SK-N-SH (cell line): Measurements from ENCODE around the gene RHCE. TPM values are rescaled to one million over a fixed set of nuclear protein-coding genes. Genes with fewer than 3 reads are reported as not detected.
"Not testable (repeated sequence)": the region's sequence is repeated elsewhere in the genome, so short reads cannot be mapped to it uniquely, and the experiment has no call there.

Experiments used
- CTCF ChIA-PET: fragments of 300-600, 350-600 bp; formaldehyde crosslinking; extraction: SDS; loops from one replicate; lab custom pipeline; 2021; lab: Yijun Ruan, JAX
- POLR2A ChIA-PET: fragments of 350-600 bp; sonication (Branson Sonifier 250); formaldehyde crosslinking; extraction: SDS; loops from one replicate; lab custom pipeline; 2020; ENCODE audit warnings: antibody characterized with exemption, inconsistent platforms; lab: Yijun Ruan, JAX
- DNase-seq: peaks from one replicate; pipeline ENCODE4 v3.0.0; 2012
- H2AFZ ChIP-seq: fragments of 200-600 bp; sonication (generic); 2 replicates; pipeline ENCODE4 v1.8.1; 2016; ENCODE audit warnings: antibody characterized with exemption, mild to moderate bottlenecking, low read depth
- H3F3A ChIP-seq: fragments of 200-600 bp; sonication (generic); replicated peaks from 2 replicates; pipeline ENCODE3; 2016; ENCODE audit warnings: antibody characterized with exemption, mild to moderate bottlenecking; ENCODE audit not compliant: insufficient read depth
- H3K27ac ChIP-seq, 2 experiments: fragments of 200-500 bp in 1 of 2; fragments of 200-600 bp in 1 of 2; sonication (Bioruptor generic) in 1 of 2; sonication (generic), shearing (Covaris generic) in 1 of 2; 2 replicates each; pipeline versions ENCODE4 v1.5.1 to v1.6.1; 2014 to 2016; ENCODE audit warnings: low read depth in 2 of 2, inconsistent platforms in 1 of 2, low read length in 1 of 2, mild to moderate bottlenecking in 1 of 2, mixed read lengths in 1 of 2
- H3K27me3 ChIP-seq: fragments of 200-600 bp; sonication (generic), shearing (Covaris generic); 2 replicates; pipeline ENCODE4 v1.6.1; 2016; ENCODE audit warnings: mixed run types; ENCODE audit not compliant: insufficient read depth
- H3K36me3 ChIP-seq, 2 experiments: fragments of 200-500 bp in 1 of 2; fragments of 200-600 bp in 1 of 2; sonication (Bioruptor generic) in 1 of 2; sonication (generic) in 1 of 2; replicated peaks in 1 of 2; 2 replicates each; pipeline versions ENCODE3 to v1.5.1; 2014 to 2016; ENCODE audit warnings: low read length in 1 of 2, mild to moderate bottlenecking in 1 of 2; ENCODE audit not compliant: insufficient read depth in 2 of 2, control insufficient read depth in 1 of 2
- H3K4me1 ChIP-seq, 2 experiments: fragments of 200-500 bp in 1 of 2; fragments of 200-600 bp in 1 of 2; sonication (Bioruptor generic) in 1 of 2; sonication (generic), shearing (Covaris generic) in 1 of 2; 2 replicates each; pipeline versions ENCODE4 v1.5.1 to v1.6.1; 2014 to 2016; ENCODE audit warnings: low read depth in 1 of 2, low read length in 1 of 2, mixed run types in 1 of 2; ENCODE audit not compliant: insufficient read depth in 2 of 2, control insufficient read depth in 1 of 2
- H3K4me2 ChIP-seq: fragments of 200-600 bp; sonication (generic), shearing (Covaris generic); 2 replicates; pipeline ENCODE4 v1.6.1; 2017; ENCODE audit warnings: mixed run types
- H3K4me3 ChIP-seq, 2 experiments: fragments of 200-500 bp in 1 of 2; fragments of 200-600 bp in 1 of 2; sonication (Bioruptor generic) in 1 of 2; sonication (generic), shearing (Covaris generic) in 1 of 2; 2 replicates each; pipeline versions ENCODE4 v1.5.1 to v1.8.1; 2014 to 2016; ENCODE audit warnings: low read depth in 2 of 2, inconsistent platforms in 1 of 2, low read length in 1 of 2, mild to moderate bottlenecking in 1 of 2, mixed read lengths in 1 of 2, moderate library complexity in 1 of 2
- H3K79me2 ChIP-seq: fragments of 200-600 bp; sonication (generic); 2 replicates; pipeline ENCODE4 v1.8.1; 2017; ENCODE audit warnings: mild to moderate bottlenecking; ENCODE audit not compliant: insufficient read depth
- H3K9ac ChIP-seq: fragments of 200-600 bp; sonication (generic); 2 replicates; pipeline ENCODE4 v1.6.1; 2017; ENCODE audit warnings: mixed run types
- H3K9me2 ChIP-seq: fragments of 200-600 bp; sonication (generic); 2 replicates; pipeline ENCODE4 v1.6.1; 2017; ENCODE audit warnings: mixed run types
- H3K9me3 ChIP-seq: fragments of 200-600 bp; sonication (generic); 2 replicates; pipeline ENCODE4 v1.6.1; 2017; ENCODE audit warnings: mixed run types, mild to moderate bottlenecking, moderate library complexity
- H4K20me1 ChIP-seq: fragments of 200-600 bp; sonication (generic); 2 replicates; pipeline ENCODE4 v1.6.1; 2017; ENCODE audit warnings: mild to moderate bottlenecking, mixed run types; ENCODE audit not compliant: insufficient read depth
- RAD21 ChIP-seq: IDR thresholded peaks from 2 replicates; pipeline ENCODE4 v1.6.1; 2012; ENCODE audit warnings: mild to moderate bottlenecking, low read length
- SMC3 ChIP-seq: IDR thresholded peaks from 2 replicates; pipeline ENCODE4 v1.6.1; 2012; ENCODE audit warnings: low read depth, low read length, improper control_type of control experiment
- WGBS: methylation state at CpG from one replicate; pipeline ENCODE4 v1.1.6; 2017; ENCODE audit warnings: low lambda C conversion rate; 5-methylcytosine and 5-hydroxymethylcytosine counted together
- polyA plus RNA-seq, 3 experiments: library from polyadenylated mRNA; depleted of rRNA; stranded (reverse); fragments of >200 nt; gene quantifications; 2 replicates each; pipeline ENCODE4 v1.2.3, GENCODE V29; 2012
- TF ChIP-seq, protein P1 (sequence below): fragments of 200-600 bp; sonication (generic); IDR thresholded peaks from 2 replicates; pipeline ENCODE4 v1.6.1; 2017; ENCODE audit warnings: antibody characterized with exemption, mild to moderate bottlenecking, moderate library complexity

The RHCE gene
- polyA plus RNA-seq, 1 of the 3 experiments (the other 2 are of a cell fraction): 0.54 TPM

DNA sequence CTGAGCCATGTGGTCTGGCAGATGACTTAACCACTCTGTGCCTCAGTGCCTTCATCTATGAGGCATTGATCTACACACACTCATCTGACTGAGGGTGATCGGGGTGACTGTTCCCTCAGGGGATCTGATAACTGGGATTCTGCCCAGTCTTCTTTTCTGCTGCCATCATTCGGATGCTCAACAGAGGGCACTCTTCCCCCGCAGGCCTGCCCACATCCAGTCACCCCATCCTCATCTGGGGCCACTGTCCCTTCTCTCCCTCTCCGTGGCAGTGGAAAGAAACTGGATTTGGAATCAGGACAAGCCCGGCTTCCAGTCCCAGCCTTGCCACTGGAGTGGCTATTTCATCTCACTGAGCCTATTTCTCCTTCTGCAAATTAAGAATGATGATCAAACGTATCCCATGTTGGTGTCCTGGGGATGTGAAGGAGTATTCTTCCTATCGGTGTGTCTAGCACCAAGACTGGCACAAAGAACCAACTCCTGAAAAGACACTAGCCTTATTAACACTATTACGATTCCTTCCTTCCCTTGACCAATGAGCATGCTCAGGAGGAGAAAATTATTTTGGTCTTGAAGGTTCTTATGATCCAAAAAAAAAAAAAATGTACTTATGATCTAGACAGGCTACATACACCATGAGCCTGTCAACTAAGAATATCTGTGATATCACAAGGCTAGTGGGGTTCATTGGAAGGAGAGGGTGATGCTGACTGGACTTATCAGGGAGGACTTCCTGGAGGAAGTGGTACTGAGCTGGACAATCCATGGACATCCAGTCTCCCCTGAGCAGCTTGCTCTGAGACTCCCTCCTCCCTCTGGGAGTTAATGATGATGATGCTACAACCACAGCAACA, 17.4 kb downstream of the RHCE start:
- H3K4me2 ChIP-seq, H3K4me3 ChIP-seq, H2AFZ ChIP-seq, H3K79me2 ChIP-seq, DNase-seq, H3K27ac ChIP-seq, H3K27me3 ChIP-seq, H3F3A ChIP-seq, H3K36me3 ChIP-seq, H3K9me2 ChIP-seq: not testable (repeated sequence)
- CTCF ChIA-PET: interaction anchor here (0.6 to 0.8 kb wide), 2 partner anchors 25 to 168 kb away, joined by 3 to 4 read pairs; no protein-coding TSS in a partner anchor
- WGBS: 33% methylated on average over 4 of the region's 8 CpGs
- TF ChIP-seq RAD21: peak; percentile 49
- peak; percentile 10; the same call in 1 of the 2 replicates for TF ChIP-seq SMC3
- TF ChIP-seq, protein P1, sequence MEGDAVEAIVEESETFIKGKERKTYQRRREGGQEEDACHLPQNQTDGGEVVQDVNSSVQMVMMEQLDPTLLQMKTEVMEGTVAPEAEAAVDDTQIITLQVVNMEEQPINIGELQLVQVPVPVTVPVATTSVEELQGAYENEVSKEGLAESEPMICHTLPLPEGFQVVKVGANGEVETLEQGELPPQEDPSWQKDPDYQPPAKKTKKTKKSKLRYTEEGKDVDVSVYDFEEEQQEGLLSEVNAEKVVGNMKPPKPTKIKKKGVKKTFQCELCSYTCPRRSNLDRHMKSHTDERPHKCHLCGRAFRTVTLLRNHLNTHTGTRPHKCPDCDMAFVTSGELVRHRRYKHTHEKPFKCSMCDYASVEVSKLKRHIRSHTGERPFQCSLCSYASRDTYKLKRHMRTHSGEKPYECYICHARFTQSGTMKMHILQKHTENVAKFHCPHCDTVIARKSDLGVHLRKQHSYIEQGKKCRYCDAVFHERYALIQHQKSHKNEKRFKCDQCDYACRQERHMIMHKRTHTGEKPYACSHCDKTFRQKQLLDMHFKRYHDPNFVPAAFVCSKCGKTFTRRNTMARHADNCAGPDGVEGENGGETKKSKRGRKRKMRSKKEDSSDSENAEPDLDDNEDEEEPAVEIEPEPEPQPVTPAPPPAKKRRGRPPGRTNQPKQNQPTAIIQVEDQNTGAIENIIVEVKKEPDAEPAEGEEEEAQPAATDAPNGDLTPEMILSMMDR: peak; percentile 40
- TF ChIP-seq, all 33 proteins: peak for 3; not testable (repeated sequence) for 30
- H3K9me3 ChIP-seq, POLR2A ChIA-PET, H3K9ac ChIP-seq, H3K4me1 ChIP-seq, H4K20me1 ChIP-seq: not testable (repeated sequence)

DNA sequence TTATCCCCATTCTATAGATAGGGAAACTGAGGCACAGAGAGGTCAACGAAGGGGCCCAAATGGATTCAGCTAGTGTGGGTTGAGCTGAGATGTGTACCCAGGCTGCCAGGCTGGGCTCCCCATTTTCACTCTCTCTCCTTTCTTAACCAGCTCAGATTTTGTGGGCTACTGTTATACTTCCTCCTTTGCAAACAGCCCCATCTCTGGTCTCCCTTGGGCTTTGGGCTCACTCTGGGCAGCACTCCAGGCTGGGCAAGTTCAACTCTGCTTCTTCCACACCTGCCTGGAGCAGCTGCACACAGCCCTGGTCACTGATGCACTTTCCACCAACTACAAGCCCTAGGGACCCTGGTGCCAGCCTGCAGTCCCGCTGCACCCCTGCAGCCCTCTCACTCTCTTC, 22.5 kb downstream of the RHCE start:
- H4K20me1 ChIP-seq, H3K27me3 ChIP-seq, H3K4me3 ChIP-seq, H3K9me2 ChIP-seq, H3K27ac ChIP-seq, H3K79me2 ChIP-seq, H3K9me3 ChIP-seq, H3K4me2 ChIP-seq, CTCF ChIA-PET, H3F3A ChIP-seq, POLR2A ChIA-PET, H3K36me3 ChIP-seq, DNase-seq, H3K9ac ChIP-seq, H3K4me1 ChIP-seq, H2AFZ ChIP-seq: not testable (repeated sequence)
- WGBS: no CpG with 5 or more reads among the region's 2 CpGs

DNA sequence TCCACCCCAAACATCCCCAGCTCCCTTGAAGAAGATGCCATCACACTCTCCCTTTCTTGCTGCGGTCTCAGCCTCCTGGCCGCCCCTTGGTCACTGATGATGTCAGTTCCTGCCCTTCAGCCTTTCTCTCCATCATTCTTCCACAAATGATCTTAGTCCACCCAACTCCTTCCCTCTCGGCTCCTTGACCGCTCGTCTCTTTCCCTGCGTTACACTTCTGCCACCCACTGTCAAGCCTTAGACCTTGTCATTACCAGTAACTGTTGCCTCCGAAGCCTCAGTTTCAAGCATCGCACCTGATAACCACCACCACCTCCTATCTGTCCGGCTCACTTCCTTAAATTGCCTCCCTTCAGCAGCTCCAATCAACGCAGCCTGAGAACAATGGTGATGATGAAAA, 23.1 kb downstream of the RHCE start:
- WGBS: 84% methylated on average over 6 of the region's 10 CpGs
- H3K4me1 ChIP-seq, H3K27me3 ChIP-seq, POLR2A ChIA-PET, H3K36me3 ChIP-seq, H3K4me2 ChIP-seq, H3K9ac ChIP-seq, H3K27ac ChIP-seq, H3K79me2 ChIP-seq, H3K9me2 ChIP-seq, H2AFZ ChIP-seq, H3K4me3 ChIP-seq, H4K20me1 ChIP-seq, H3K9me3 ChIP-seq, H3F3A ChIP-seq, CTCF ChIA-PET, DNase-seq: not testable (repeated sequence)
